ENCODE data around the gene ACBD6. TPM values are rescaled to one million over a fixed set of nuclear protein-coding genes. Genes with fewer than 3 reads are reported as not detected.
A peak's percentile ranks its signal among the peaks of the same experiment; 100 is the strongest.

ACBD6 gene
- total RNA-seq, 4 donors from 2014 or later: 26.6 to 51.3 (median 34.4) TPM

DNA sequence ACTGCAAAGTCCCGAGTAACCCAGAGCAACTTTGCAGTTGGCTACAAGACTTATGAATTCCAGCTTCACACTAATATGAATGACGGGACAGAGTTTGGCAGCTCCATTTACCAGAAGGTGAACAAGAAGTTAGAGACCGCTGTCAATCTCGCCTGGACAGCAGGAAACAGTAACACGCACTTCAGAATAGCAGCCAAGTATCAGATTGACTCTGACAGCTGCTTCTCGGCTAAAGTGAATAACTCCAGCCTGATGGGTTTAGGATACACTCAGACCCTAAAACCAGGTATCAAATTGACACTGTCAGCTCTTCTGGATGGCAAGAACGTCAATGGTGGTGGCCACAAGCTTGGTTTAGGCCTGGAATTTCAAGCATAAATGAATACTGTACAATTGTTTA lies 66.8 kb downstream of the ACBD6 start:
- no peak for DNase-seq
- Histone ChIP-seq H3K4me3 (no peak overlapping the region), H3K36me3 (peaks cover 0 to 6% (median 0%) of the 10 kb centered on the region in 3 donors), H3K4me1 (no peaks in the 10 kb centered on the region), H3K9me3 (no peaks in the 10 kb centered on the region), H3K27me3 (no peaks in the 10 kb centered on the region), H3K27ac (no peak overlapping the region)
- TF ChIP-seq CTCF (IDR thresholded peaks at IDR 0.05) (no peak), POLR2A (IDR thresholded peaks at IDR 0.05) (no peak)
- intact Hi-C loops (cut with DNase I): no loop called here
- WGBS, 2 donors: 87 to 90% methylated on average over 6 to 7 of the region's 7 CpGs

- H3K4me1 ChIP-seq: no peaks in the 10 kb centered on the region
- no peak overlapping the region for H3K27ac ChIP-seq
- H3K4me3 ChIP-seq: no peak overlapping the region
- H3K36me3 ChIP-seq: peaks cover 0 to 13% (median 0%) of the 10 kb centered on the region in 3 donors
- no peaks in the 10 kb centered on the region for H3K27me3 ChIP-seq
- no peak for TF ChIP-seq POLR2A (IDR thresholded peaks at IDR 0.05)
- no peak for TF ChIP-seq CTCF (IDR thresholded peaks at IDR 0.05)
- DNase-seq: no peak
- no peaks in the 10 kb centered on the region for H3K9me3 ChIP-seq
- intact Hi-C loops (cut with DNase I): no loop called here
- 74 to 77% methylated on average over 2 of the region's 2 CpGs for WGBS, 2 donors
These were observed 68.5 kb downstream of the ACBD6 start for GRCh38 chr1:180433873-180434272.

DNA sequence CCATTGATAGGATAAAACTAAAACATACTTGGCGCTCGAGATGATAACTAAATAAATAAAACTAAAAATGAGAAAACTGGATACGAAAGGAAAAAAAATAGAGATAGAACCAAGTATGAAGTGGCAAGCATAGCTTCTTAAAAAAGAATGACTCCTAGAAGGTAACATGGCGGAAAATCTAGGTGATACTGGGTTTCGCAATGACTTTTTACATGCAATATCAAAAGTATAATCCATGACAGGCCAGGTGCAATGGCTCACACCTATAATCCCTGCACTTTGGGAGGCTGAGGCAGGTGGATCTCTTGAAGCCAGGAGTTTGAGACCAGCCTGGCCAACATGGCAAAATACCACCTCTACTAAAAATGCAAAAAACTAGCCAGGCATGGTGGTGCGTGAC lies 70.7 kb downstream of the ACBD6 start:
- 92 to 97% methylated on average over 5 to 6 of the region's 6 CpGs for WGBS, 2 donors
- Histone ChIP-seq H3K27ac (no peak overlapping the region), H3K4me3 (no peak overlapping the region), H3K9me3 (no peaks in the 10 kb centered on the region), H3K4me1 (no peaks in the 10 kb centered on the region), H3K36me3 (peaks cover 0 to 18% (median 0%) of the 10 kb centered on the region in 3 donors), H3K27me3 (no peaks in the 10 kb centered on the region)
- TF ChIP-seq POLR2A (IDR thresholded peaks at IDR 0.05) (no peak), CTCF (IDR thresholded peaks at IDR 0.05) (no peak)
- intact Hi-C loops (cut with DNase I): no loop called here
- no peak for DNase-seq

DNA sequence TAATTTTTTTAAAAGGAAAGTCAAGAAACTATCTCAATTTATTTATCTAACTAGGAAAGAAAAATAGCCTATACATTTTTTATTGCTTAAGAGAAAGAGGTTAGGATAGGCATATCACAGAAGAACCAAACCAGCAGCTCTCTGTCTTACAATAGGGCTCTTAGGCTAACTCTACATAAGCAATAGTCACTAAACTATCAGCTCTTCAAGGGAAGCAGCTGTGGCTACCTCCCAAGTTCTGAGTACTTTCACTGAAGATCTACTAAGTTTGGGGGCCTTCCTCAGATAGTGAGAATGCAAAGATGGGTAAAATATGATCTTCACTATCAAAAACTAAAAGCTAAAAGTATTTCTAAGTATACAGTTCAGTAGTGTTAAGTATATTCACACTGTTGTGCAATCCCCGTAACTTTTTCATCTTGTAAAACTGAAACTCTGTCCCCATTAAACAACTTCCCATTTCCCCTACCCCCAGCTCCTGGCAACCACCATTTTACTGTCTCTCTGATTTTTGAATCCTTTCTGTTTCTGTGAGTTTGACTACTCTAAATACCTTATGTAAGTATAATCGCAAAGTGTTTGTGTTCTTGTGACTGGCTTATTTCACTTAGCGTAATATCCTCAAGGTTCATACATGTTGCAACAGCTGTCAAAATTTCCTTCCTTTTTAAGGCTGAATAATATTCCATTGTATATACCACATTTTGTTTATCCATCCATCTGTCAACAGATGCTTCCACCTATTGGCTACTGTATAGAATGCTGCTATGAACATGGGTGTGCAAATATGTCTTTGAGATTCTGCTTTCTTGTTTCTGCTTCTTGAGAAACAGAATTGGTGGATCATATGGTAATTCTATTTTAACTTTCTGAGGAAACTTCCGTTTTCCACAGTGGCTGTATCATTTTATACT lies 73.3 kb downstream of the ACBD6 start:
- TF ChIP-seq POLR2A (IDR thresholded peaks at IDR 0.05): no peak
- no peak for TF ChIP-seq CTCF (IDR thresholded peaks at IDR 0.05)
- H3K9me3 ChIP-seq: no peaks in the 10 kb centered on the region

GRCh38 chr1:180425952-180426351 lies 76.4 kb downstream of the ACBD6 start:
- Histone ChIP-seq H3K4me3 (no peak overlapping the region), H3K27ac (no peak overlapping the region), H3K4me1 (no peaks in the 10 kb centered on the region), H3K36me3 (peaks cover 0 to 23% (median 0%) of the 10 kb centered on the region in 3 donors), H3K27me3 (no peaks in the 10 kb centered on the region), H3K9me3 (no peaks in the 10 kb centered on the region)
- intact Hi-C loops (cut with DNase I): no loop called here
- no peak for DNase-seq
- no peak for TF ChIP-seq CTCF (IDR thresholded peaks at IDR 0.05)
- TF ChIP-seq POLR2A (IDR thresholded peaks at IDR 0.05): no peak

More for the DNA sequence above, 73.3 kb downstream of the ACBD6 start:
- H3K4me3 ChIP-seq: no peak overlapping the region
- WGBS, 2 donors: 84 to 89% methylated on average over 4 of the region's 4 CpGs
- H3K27ac ChIP-seq: peak overlapping the region in 1 of 4 donors; percentile 26
- intact Hi-C loops (cut with DNase I): no loop called here
- peaks cover 0 to 11% (median 0%) of the 10 kb centered on the region in 3 donors for H3K36me3 ChIP-seq
- no peaks in the 10 kb centered on the region for H3K27me3 ChIP-seq
- H3K4me1 ChIP-seq: no peaks in the 10 kb centered on the region
- no peak for DNase-seq
